HL-60 (cell line): ENCODE results near the gene THSD7B.

Experiments used
- CTCF ChIP-seq: IDR thresholded peaks from one replicate; pipeline ENCODE4 v1.5.1; 2011; ENCODE audit warnings: low read length, control low read depth, inconsistent platforms; ENCODE audit not compliant: insufficient read depth
- GABPA ChIP-seq: IDR thresholded peaks from 2 replicates; pipeline ENCODE4 v1.6.1; 2012; ENCODE audit warnings: low read depth
- POLR2AphosphoS5 ChIP-seq: IDR thresholded peaks from 2 replicates; pipeline ENCODE4 v1.6.1; 2012; ENCODE audit warnings: low read depth
- REST ChIP-seq: IDR thresholded peaks from 2 replicates; pipeline ENCODE4 v1.6.1; 2012; ENCODE audit warnings: low read depth; ENCODE audit not compliant: insufficient replicate concordance
- SPI1 ChIP-seq: IDR thresholded peaks from 2 replicates; pipeline ENCODE4 v1.6.1; 2012; ENCODE audit warnings: low read depth, mild to moderate bottlenecking, borderline replicate concordance

DNA sequence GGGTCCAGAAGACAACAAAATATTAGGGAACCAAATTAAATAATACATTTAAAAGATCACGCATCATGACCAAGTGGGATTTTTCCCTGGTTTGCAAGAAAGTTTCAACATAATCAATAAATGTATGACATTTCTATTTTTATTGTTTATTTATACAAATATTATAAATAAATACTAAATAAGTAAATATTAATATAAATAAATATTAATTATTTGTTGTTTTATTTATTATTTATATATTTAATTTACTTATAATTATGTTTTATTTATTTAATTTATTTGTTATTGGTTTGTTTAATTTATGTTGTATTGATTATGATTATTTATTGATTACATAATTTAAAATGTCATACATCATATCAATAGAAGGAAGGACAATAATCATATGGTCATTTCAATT is 956.4 kb downstream of the THSD7B start:
- no peak for TF ChIP-seq POLR2AphosphoS5
- TF ChIP-seq CTCF = no peak
- TF ChIP-seq REST = no peak
- no peak for TF ChIP-seq GABPA
- no peak for TF ChIP-seq SPI1
